Mesendoderm (in vitro differentiated cells): ENCODE measurements around the gene TSHZ3.

Experiments
- DNase-seq: peaks from one replicate; pipeline ENCODE4 v3.0.0; 2013
- H2AK5ac ChIP-seq: 2 replicates; pipeline ENCODE4 v1.6.1; 2013; ENCODE audit warnings: low read length, inconsistent platforms
- H2BK120ac ChIP-seq: 2 replicates; pipeline ENCODE4 v1.6.1; 2013; ENCODE audit warnings: low read depth, mild to moderate bottlenecking, low read length, moderate library complexity, mixed read lengths
- H2BK15ac ChIP-seq: replicated peaks from 2 replicates; pipeline ENCODE4 v1.6.1; 2013; ENCODE audit warnings: low read depth, mild to moderate bottlenecking, moderate library complexity
- H2BK5ac ChIP-seq: 2 replicates; pipeline ENCODE4 v1.6.1; 2013; ENCODE audit warnings: low read length, inconsistent platforms
- H3K18ac ChIP-seq: 2 replicates; pipeline ENCODE4 v1.6.1; 2013; ENCODE audit warnings: mild to moderate bottlenecking, low read length, mixed read lengths
- H3K23ac ChIP-seq: one replicate; pipeline ENCODE4 v1.6.1; 2013; ENCODE audit warnings: low read length
- H3K27ac ChIP-seq: 2 replicates; pipeline ENCODE4 v1.5.1; 2013; ENCODE audit warnings: low read depth, mild to moderate bottlenecking, inconsistent platforms, low read length, moderate library complexity
- H3K27me3 ChIP-seq: 2 replicates; pipeline ENCODE4 v1.6.1; 2013; ENCODE audit warnings: low read length, control low read depth, mild to moderate bottlenecking, inconsistent platforms; ENCODE audit not compliant: insufficient read depth, poor library complexity
- H3K36me3 ChIP-seq: 2 replicates; pipeline ENCODE4 v1.6.1; 2013; ENCODE audit warnings: low read length, inconsistent platforms; ENCODE audit not compliant: control insufficient read depth, insufficient read depth
- H3K4ac ChIP-seq: one replicate; pipeline ENCODE4 v1.6.1; 2013; ENCODE audit warnings: low read depth, mild to moderate bottlenecking, low read length, moderate library complexity
- H3K4me1 ChIP-seq: 2 replicates; pipeline ENCODE4 v1.6.1; 2013; ENCODE audit warnings: low read depth, low read length, inconsistent platforms; ENCODE audit not compliant: control insufficient read depth
- H3K4me2 ChIP-seq: 2 replicates; pipeline ENCODE4 v1.6.1; 2013; ENCODE audit warnings: low read length
- H3K4me3 ChIP-seq: 2 replicates; pipeline ENCODE4 v1.5.1; 2013; ENCODE audit warnings: mild to moderate bottlenecking, low read length
- H3K56ac ChIP-seq: one replicate; pipeline ENCODE4 v1.6.1; 2013; ENCODE audit warnings: low read length
- H3K79me1 ChIP-seq: 2 replicates; pipeline ENCODE4 v1.6.1; 2013; ENCODE audit warnings: low read length, inconsistent platforms
- H3K79me2 ChIP-seq: 2 replicates; pipeline ENCODE4 v1.6.1; 2013; ENCODE audit warnings: mild to moderate bottlenecking, low read length; ENCODE audit not compliant: control insufficient read depth, insufficient read depth
- H3K9ac ChIP-seq: 2 replicates; pipeline ENCODE4 v1.6.1; 2013; ENCODE audit warnings: low read length, inconsistent platforms
- H4K5ac ChIP-seq: one replicate; pipeline ENCODE4 v1.6.1; 2013; ENCODE audit warnings: low read length
- H4K8ac ChIP-seq: one replicate; pipeline ENCODE4 v1.6.1; 2013; ENCODE audit warnings: low read depth, mild to moderate bottlenecking, control low read depth, low read length, moderate library complexity
- WGBS: extraction: QIAGEN DNeasy Blood & Tissue Kit; methylation state at CpG from one replicate; pipeline ENCODE4 v1.1.7; 2013; ENCODE audit warnings: low lambda C conversion rate, missing lambda C conversion rate; ENCODE audit not compliant: insufficient coverage; ENCODE audit errors: extremely low coverage; 5-methylcytosine and 5-hydroxymethylcytosine counted together

TSHZ3 gene

GRCh38 chr19:31306006-31306753 is 43.1 kb downstream of the TSHZ3 start:
- no peak overlapping the region for H2BK5ac ChIP-seq
- H4K8ac ChIP-seq = no peak overlapping the region
- H3K18ac ChIP-seq = no peak overlapping the region
- no peak overlapping the region for H4K5ac ChIP-seq
- H3K79me1 ChIP-seq = peaks cover 9% of the 10 kb centered on the region
- DNase-seq = no peak
- H3K9ac ChIP-seq = no peak overlapping the region
- H3K23ac ChIP-seq = no peak overlapping the region
- no peak overlapping the region for H3K4me3 ChIP-seq
- no peaks in the 10 kb centered on the region for H3K27me3 ChIP-seq
- no peak overlapping the region for H3K4me2 ChIP-seq
- H3K4ac ChIP-seq = no peak overlapping the region
- no peaks in the 10 kb centered on the region for H3K4me1 ChIP-seq
- H3K27ac ChIP-seq = no peak overlapping the region
- no peak overlapping the region for H2AK5ac ChIP-seq
- H3K36me3 ChIP-seq = no peaks in the 10 kb centered on the region
- no CpG with 5 or more reads among the region's 28 CpGs for WGBS
- no peak overlapping the region for H2BK15ac ChIP-seq
- H3K79me2 ChIP-seq = no peaks in the 10 kb centered on the region
- no peak overlapping the region for H2BK120ac ChIP-seq
- H3K56ac ChIP-seq = no peak overlapping the region

DNA sequence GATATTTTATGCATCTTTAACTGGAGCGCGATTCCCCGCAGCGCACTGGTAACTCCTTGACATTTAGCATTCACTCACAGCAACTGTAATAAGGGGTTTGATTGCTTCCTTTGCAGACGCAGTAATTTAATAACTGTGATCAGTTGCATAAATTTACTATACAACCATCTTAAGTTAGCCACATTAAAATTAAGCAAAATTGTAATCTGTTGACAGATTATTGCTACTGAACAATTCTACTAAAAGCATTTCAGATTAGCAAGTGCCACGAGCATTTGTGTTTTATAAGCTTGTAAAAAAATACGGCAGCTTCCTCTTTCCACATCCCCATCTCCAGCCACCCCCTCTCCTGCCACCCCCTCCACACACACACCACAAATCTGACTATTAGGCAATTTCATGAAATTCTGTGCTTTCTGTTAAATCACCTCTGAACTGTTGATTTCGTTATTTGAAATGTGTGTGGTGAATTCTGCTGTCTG is 44.4 kb downstream of the TSHZ3 start:
- Histone ChIP-seq H3K4me1 (no peaks in the 10 kb centered on the region), H3K9ac (no peak overlapping the region)

GRCh38 chr19:31303262-31303815 is 45.9 kb downstream of the TSHZ3 start:
- DNase-seq = no peak
- no peak overlapping the region for H2BK120ac ChIP-seq
- peaks cover 8% of the 10 kb centered on the region for H3K79me1 ChIP-seq
- no peak overlapping the region for H2BK5ac ChIP-seq
- no peak overlapping the region for H3K4me2 ChIP-seq
- no peaks in the 10 kb centered on the region for H3K4me1 ChIP-seq
- H2BK15ac ChIP-seq = no peak overlapping the region
- H3K23ac ChIP-seq = no peak overlapping the region
- WGBS = no CpG with 5 or more reads among the region's 16 CpGs
- no peak overlapping the region for H3K18ac ChIP-seq
- no peaks in the 10 kb centered on the region for H3K27me3 ChIP-seq
- no peak overlapping the region for H4K5ac ChIP-seq
- no peak overlapping the region for H2AK5ac ChIP-seq
- no peak overlapping the region for H3K4ac ChIP-seq
- no peaks in the 10 kb centered on the region for H3K79me2 ChIP-seq
- no peak overlapping the region for H3K56ac ChIP-seq
- H3K36me3 ChIP-seq = no peaks in the 10 kb centered on the region
- no peak overlapping the region for H4K8ac ChIP-seq
- H3K4me3 ChIP-seq = no peak overlapping the region
- no peak overlapping the region for H3K27ac ChIP-seq
- H3K9ac ChIP-seq = no peak overlapping the region

More for the DNA sequence above, 44.4 kb downstream of the TSHZ3 start:
- Histone ChIP-seq H2BK120ac (no peak overlapping the region), H3K4ac (no peak overlapping the region), H3K18ac (no peak overlapping the region), H2BK5ac (no peak overlapping the region), H4K8ac (no peak overlapping the region), H3K4me3 (no peak overlapping the region), H3K79me1 (peaks cover 9% of the 10 kb centered on the region), H3K79me2 (no peaks in the 10 kb centered on the region), H4K5ac (no peak overlapping the region), H3K4me2 (no peak overlapping the region), H3K27ac (no peak overlapping the region), H2BK15ac (no peak overlapping the region), H3K27me3 (no peaks in the 10 kb centered on the region), H3K36me3 (no peaks in the 10 kb centered on the region), H3K23ac (no peak overlapping the region), H2AK5ac (no peak overlapping the region), H3K56ac (no peak overlapping the region)
- WGBS = no CpG with 5 or more reads among the region's 8 CpGs
- no peak for DNase-seq

DNA sequence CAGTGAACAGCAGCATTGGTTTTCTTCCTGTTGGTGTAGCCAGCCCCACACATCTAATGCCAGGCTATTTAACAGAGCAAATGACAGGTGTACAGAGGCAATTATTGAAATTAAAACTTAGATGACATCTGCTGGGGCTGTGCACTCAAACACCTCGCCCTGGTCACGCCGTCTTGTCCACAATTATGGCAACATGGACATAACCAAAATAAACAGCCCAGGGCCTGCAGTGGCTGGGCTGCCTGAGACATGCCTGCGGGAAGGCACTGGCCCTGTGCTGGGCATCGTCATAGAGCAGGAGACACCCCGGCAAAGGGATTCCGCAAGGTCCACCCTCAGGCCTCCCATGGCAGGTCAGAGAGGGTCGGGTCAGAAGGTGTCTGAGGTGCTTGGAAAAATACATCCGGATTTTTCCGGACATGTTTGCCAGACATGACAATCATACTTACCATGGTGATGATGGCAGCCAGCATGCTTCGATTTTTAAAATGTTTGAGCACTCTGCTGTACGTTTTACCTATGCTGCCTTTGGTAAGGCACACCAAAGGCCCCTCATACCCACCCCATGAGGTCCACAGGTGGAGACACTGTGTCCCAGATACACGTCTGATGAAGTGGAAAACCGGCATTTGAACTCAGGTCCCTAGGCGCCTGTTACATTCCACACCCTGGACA is 47.8 kb downstream of the TSHZ3 start:
- no peak overlapping the region for H3K18ac ChIP-seq
- H3K23ac ChIP-seq = no peak overlapping the region
- no peak overlapping the region for H3K9ac ChIP-seq
- no peak overlapping the region for H3K56ac ChIP-seq
- no peak overlapping the region for H2AK5ac ChIP-seq
- no CpG with 5 or more reads among the region's 15 CpGs for whole genome bisulfite sequencing
- no peak overlapping the region for H2BK5ac ChIP-seq
- H3K4ac ChIP-seq = no peak overlapping the region
- no peak overlapping the region for H4K8ac ChIP-seq
- H3K36me3 ChIP-seq = no peaks in the 10 kb centered on the region
- no peak overlapping the region for H4K5ac ChIP-seq
- H3K79me2 ChIP-seq = no peaks in the 10 kb centered on the region
- H2BK15ac ChIP-seq = no peak overlapping the region
- H3K4me3 ChIP-seq = no peak overlapping the region
- H3K4me2 ChIP-seq = no peak overlapping the region
- no peaks in the 10 kb centered on the region for H3K27me3 ChIP-seq
- peaks cover 8% of the 10 kb centered on the region for H3K79me1 ChIP-seq
- no peak for DNase-seq
- H3K4me1 ChIP-seq = no peaks in the 10 kb centered on the region
- no peak overlapping the region for H2BK120ac ChIP-seq
- H3K27ac ChIP-seq = no peak overlapping the region

DNA sequence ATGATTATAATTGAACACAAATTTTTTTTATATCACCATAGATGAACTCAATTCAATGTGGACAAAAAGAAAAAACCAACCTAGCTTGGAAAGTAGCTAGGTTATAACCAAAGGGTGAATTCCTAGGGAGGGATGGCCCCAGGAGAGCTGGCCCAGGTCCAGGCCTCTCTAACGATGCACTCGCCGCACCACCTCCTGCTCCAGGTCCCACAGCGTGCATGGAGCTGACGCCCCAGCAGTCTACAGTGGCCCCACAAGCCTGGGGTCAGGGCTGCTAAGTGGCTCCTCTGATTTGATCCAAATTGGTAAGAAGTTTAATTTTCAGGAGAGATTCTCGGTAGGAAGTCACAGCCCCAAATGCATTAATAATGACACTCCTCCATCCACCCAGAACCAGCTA is 48.8 kb downstream of the TSHZ3 start:
- no peak overlapping the region for H2AK5ac ChIP-seq
- no peak overlapping the region for H2BK15ac ChIP-seq
- H3K4me3 ChIP-seq = no peak overlapping the region
- H3K4me1 ChIP-seq = no peaks in the 10 kb centered on the region
- H3K79me2 ChIP-seq = no peaks in the 10 kb centered on the region
- H3K4me2 ChIP-seq = no peak overlapping the region
- H3K79me1 ChIP-seq = peaks cover 6% of the 10 kb centered on the region
- H3K18ac ChIP-seq = no peak overlapping the region
- H2BK5ac ChIP-seq = no peak overlapping the region
- no peaks in the 10 kb centered on the region for H3K27me3 ChIP-seq
- DNase-seq = no peak
- H3K36me3 ChIP-seq = no peaks in the 10 kb centered on the region
- no peak overlapping the region for H4K5ac ChIP-seq
- H2BK120ac ChIP-seq = no peak overlapping the region
- H3K9ac ChIP-seq = no peak overlapping the region
- no peak overlapping the region for H3K4ac ChIP-seq
- H3K23ac ChIP-seq = no peak overlapping the region
- H4K8ac ChIP-seq = no peak overlapping the region
- no peak overlapping the region for H3K27ac ChIP-seq
- no peak overlapping the region for H3K56ac ChIP-seq
- no CpG with 5 or more reads among the region's 6 CpGs for WGBS
